Measurements from ENCODE around the gene OPN4. TPM values are rescaled to one million over a fixed set of nuclear protein-coding genes. Genes with fewer than 3 reads are reported as not detected.

Gene OPN4
- total RNA-seq, 1 experiment from 2014 or later: not detected

- no peak overlapping the region for H2AFZ ChIP-seq (ENCODE audit: low read length)
- ChIA-PET POLR2A (ENCODE audit: unreplicated experiment) (no interaction called here), CTCF (no interaction called here)
- H3K9ac ChIP-seq (ENCODE audit: low read length): no peak overlapping the region
- intact Hi-C loops (cut with micrococcal nuclease): loop anchor here (2.0 to 10.0 kb wide), 4 partner anchors 94 to 272 kb away; partner anchors contain the start of gene WAPL
- no TSS peak for BruUV-seq (replicated peaks)
- H3K27me3 ChIP-seq (ENCODE audit: low read length): no peaks in the 10 kb centered on the region
- no peak overlapping the region for H3K27ac ChIP-seq (ENCODE audit: low read length)
- ATAC-seq (no peak), DNase-seq (no peak)
- H3F3A ChIP-seq (ENCODE audit: low read length, unreplicated experiment): no peaks in the 10 kb centered on the region
- H4K20me1 ChIP-seq (ENCODE audit: low read length): no peaks in the 10 kb centered on the region
- no peak overlapping the region for H3K4me3 ChIP-seq (ENCODE audit: low read length)
- no peak for TF ChIP-seq EZH2 (IDR thresholded peaks at IDR 0.05; ENCODE audit: low read length, unreplicated experiment)
- no peak for TF ChIP-seq CTCF (conservative IDR thresholded peaks at IDR 0.05; ENCODE audit: low read depth, low read length)
- TF ChIP-seq EZH2phosphoT487 (IDR thresholded peaks at IDR 0.05; ENCODE audit: borderline replicate concordance, low read length): no peak
- no peaks in the 10 kb centered on the region for H3K9me3 ChIP-seq (ENCODE audit: low read length)
- no peaks in the 10 kb centered on the region for H3K9me2 ChIP-seq (replicated peaks; ENCODE audit: low read length)
- no peaks in the 10 kb centered on the region for H3K4me1 ChIP-seq (ENCODE audit: insufficient read depth, low read length)
- no peaks in the 10 kb centered on the region for H3K79me2 ChIP-seq (ENCODE audit: low read length)
- no peak overlapping the region for H3K4me2 ChIP-seq (ENCODE audit: low read length)
- no peaks in the 10 kb centered on the region for H3K36me3 ChIP-seq (ENCODE audit: low read depth, low read length)
Measured at GRCh38 chr10:86689146-86689545, 34.8 kb downstream of the OPN4 start.

- TF ChIP-seq EZH2 (IDR thresholded peaks at IDR 0.05; ENCODE audit: low read length, unreplicated experiment): no peak
- TF ChIP-seq EZH2phosphoT487 (IDR thresholded peaks at IDR 0.05; ENCODE audit: borderline replicate concordance, low read length): no peak
- no peak for TF ChIP-seq CTCF (conservative IDR thresholded peaks at IDR 0.05; ENCODE audit: low read depth, low read length)
- Histone ChIP-seq H3K4me3 (ENCODE audit: low read length) (no peak overlapping the region), H3F3A (ENCODE audit: low read length, unreplicated experiment) (no peaks in the 10 kb centered on the region), H4K20me1 (ENCODE audit: low read length) (no peaks in the 10 kb centered on the region), H3K9ac (ENCODE audit: low read length) (no peak overlapping the region), H3K4me2 (ENCODE audit: low read length) (no peak overlapping the region), H3K27ac (ENCODE audit: low read length) (no peak overlapping the region), H3K4me1 (ENCODE audit: insufficient read depth, low read length) (no peaks in the 10 kb centered on the region), H3K36me3 (ENCODE audit: low read depth, low read length) (no peaks in the 10 kb centered on the region), H3K27me3 (ENCODE audit: low read length) (no peaks in the 10 kb centered on the region), H2AFZ (ENCODE audit: low read length) (no peak overlapping the region), H3K79me2 (ENCODE audit: low read length) (no peaks in the 10 kb centered on the region), H3K9me2 (replicated peaks; ENCODE audit: low read length) (no peaks in the 10 kb centered on the region), H3K9me3 (ENCODE audit: low read length) (no peaks in the 10 kb centered on the region)
- ATAC-seq (no peak), DNase-seq (no peak)
- CTCF ChIA-PET: no interaction called here
- intact Hi-C loops (cut with micrococcal nuclease): no loop called here
- POLR2A ChIA-PET (ENCODE audit: unreplicated experiment): no interaction called here
- no TSS peak for BruUV-seq (replicated peaks)
Measured at GRCh38 chr10:86690231-86690630, 35.9 kb downstream of the OPN4 start.

GRCh38 chr10:86690657-86691084, 36.3 kb downstream of the OPN4 start:
- H2AFZ ChIP-seq (ENCODE audit: low read length): no peak overlapping the region
- no peak overlapping the region for H3K4me2 ChIP-seq (ENCODE audit: low read length)
- H3K4me1 ChIP-seq (ENCODE audit: insufficient read depth, low read length): no peaks in the 10 kb centered on the region
- POLR2A ChIA-PET (ENCODE audit: unreplicated experiment): no interaction called here
- intact Hi-C loops (cut with micrococcal nuclease): no loop called here
- H3K9ac ChIP-seq (ENCODE audit: low read length): no peak overlapping the region
- H3K36me3 ChIP-seq (ENCODE audit: low read depth, low read length): no peaks in the 10 kb centered on the region
- no peak overlapping the region for H3K4me3 ChIP-seq (ENCODE audit: low read length)
- no peaks in the 10 kb centered on the region for H3K9me2 ChIP-seq (replicated peaks; ENCODE audit: low read length)
- ATAC-seq: no peak
- H4K20me1 ChIP-seq (ENCODE audit: low read length): no peaks in the 10 kb centered on the region
- no peaks in the 10 kb centered on the region for H3K27me3 ChIP-seq (ENCODE audit: low read length)
- H3K27ac ChIP-seq (ENCODE audit: low read length): no peak overlapping the region
- no peaks in the 10 kb centered on the region for H3F3A ChIP-seq (ENCODE audit: low read length, unreplicated experiment)
- H3K79me2 ChIP-seq (ENCODE audit: low read length): no peaks in the 10 kb centered on the region
- no peaks in the 10 kb centered on the region for H3K9me3 ChIP-seq (ENCODE audit: low read length)
- TF ChIP-seq EZH2 (IDR thresholded peaks at IDR 0.05; ENCODE audit: low read length, unreplicated experiment) (no peak), CTCF (conservative IDR thresholded peaks at IDR 0.05; ENCODE audit: low read depth, low read length) (no peak), EZH2phosphoT487 (IDR thresholded peaks at IDR 0.05; ENCODE audit: borderline replicate concordance, low read length) (no peak)
- no TSS peak for BruUV-seq (replicated peaks)
- no peak for DNase-seq
- CTCF ChIA-PET: no interaction called here

All from PC-3 (cell line).